ENCODE results near the gene ENPP1. TPM values are rescaled to one million over a fixed set of nuclear protein-coding genes. Genes with fewer than 3 reads are reported as not detected.

ENPP1 gene
- total RNA-seq, 1 experiment from 2014 or later = 29.7 TPM

DNA sequence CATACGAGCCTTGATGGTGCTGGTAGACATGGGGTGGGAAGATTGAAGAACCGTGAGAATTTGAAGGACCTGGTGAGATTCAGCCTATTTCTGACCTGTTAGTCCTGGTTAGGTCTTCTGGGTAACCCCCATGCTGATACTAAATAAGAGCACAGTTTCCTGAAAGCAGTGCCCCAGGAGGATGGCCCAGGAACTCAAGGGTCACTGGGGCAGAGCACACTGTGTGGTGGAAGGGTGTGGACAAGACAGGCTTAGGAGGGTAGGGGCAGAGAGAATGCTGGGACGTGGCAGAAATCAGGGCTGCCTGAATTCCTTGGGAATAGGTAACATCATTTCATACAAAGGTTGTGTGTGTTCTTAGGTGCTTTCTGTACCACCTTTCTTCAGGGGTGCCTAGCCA, 31.9 kb upstream of the ENPP1 start (continued):
- TF ChIP-seq NFE2L1 (CRISPR knock-in tag; IDR thresholded peaks at IDR 0.05) (no peak), HMGXB4 (CRISPR knock-in tag; IDR thresholded peaks at IDR 0.05) (no peak), TP53 (CRISPR knock-in tag; IDR thresholded peaks at IDR 0.05) (no peak), MXD4 (CRISPR knock-in tag; IDR thresholded peaks at IDR 0.05; ENCODE audit: borderline replicate concordance) (no peak), ELF4 (CRISPR knock-in tag; IDR thresholded peaks at IDR 0.05; ENCODE audit: low read depth) (no peak), IRF1 (CRISPR knock-in tag; IDR thresholded peaks at IDR 0.05) (no peak), CREM (CRISPR knock-in tag; IDR thresholded peaks at IDR 0.05) (no peak)

- ChIA-PET CTCF (interaction anchor here (2.0 kb wide), 1 partner anchor 11 kb away, joined by 4 read pairs; no protein-coding TSS in a partner anchor), POLR2A (no interaction called here)
- Mint-ChIP-seq H3K9me3 (no peaks in the 10 kb centered on the region), H3K4me3 (no peak overlapping the region), H3K27ac (no peak overlapping the region), H3K4me1 (peaks cover 6% of the 10 kb centered on the region; the same call in 1 of the 2 replicates), H3K27me3 (ENCODE audit: low read depth) (peaks cover 44% of the 10 kb centered on the region), H3K36me3 (no peaks in the 10 kb centered on the region)
- DNase-seq (ENCODE audit: low spot score) (no peak), ATAC-seq (no peak)
- TF ChIP-seq, protein P1, sequence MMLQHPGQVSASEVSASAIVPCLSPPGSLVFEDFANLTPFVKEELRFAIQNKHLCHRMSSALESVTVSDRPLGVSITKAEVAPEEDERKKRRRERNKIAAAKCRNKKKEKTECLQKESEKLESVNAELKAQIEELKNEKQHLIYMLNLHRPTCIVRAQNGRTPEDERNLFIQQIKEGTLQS (CRISPR knock-in tag; conservative IDR thresholded peaks at IDR 0.05) = no peak
- TF ChIP-seq RELA (CRISPR knock-in tag; IDR thresholded peaks at IDR 0.05; ENCODE audit: borderline replicate concordance) (no peak), SOX15 (CRISPR knock-in tag; IDR thresholded peaks at IDR 0.05) (no peak), SP1 (CRISPR knock-in tag; conservative IDR thresholded peaks at IDR 0.05) (no peak), ZNF671 (CRISPR knock-in tag; IDR thresholded peaks at IDR 0.05) (no peak), RORB (CRISPR knock-in tag; IDR thresholded peaks at IDR 0.05) (no peak), SMAD4 (CRISPR knock-in tag; IDR thresholded peaks at IDR 0.05) (no peak), ARID4B (CRISPR knock-in tag; IDR thresholded peaks at IDR 0.05; ENCODE audit: borderline replicate concordance) (no peak), USF2 (CRISPR knock-in tag; IDR thresholded peaks at IDR 0.05) (no peak), CBFB (CRISPR knock-in tag; IDR thresholded peaks at IDR 0.05; ENCODE audit: low read depth) (no peak), NFATC4 (CRISPR knock-in tag; IDR thresholded peaks at IDR 0.05) (no peak)
- TF ChIP-seq, protein P2, sequence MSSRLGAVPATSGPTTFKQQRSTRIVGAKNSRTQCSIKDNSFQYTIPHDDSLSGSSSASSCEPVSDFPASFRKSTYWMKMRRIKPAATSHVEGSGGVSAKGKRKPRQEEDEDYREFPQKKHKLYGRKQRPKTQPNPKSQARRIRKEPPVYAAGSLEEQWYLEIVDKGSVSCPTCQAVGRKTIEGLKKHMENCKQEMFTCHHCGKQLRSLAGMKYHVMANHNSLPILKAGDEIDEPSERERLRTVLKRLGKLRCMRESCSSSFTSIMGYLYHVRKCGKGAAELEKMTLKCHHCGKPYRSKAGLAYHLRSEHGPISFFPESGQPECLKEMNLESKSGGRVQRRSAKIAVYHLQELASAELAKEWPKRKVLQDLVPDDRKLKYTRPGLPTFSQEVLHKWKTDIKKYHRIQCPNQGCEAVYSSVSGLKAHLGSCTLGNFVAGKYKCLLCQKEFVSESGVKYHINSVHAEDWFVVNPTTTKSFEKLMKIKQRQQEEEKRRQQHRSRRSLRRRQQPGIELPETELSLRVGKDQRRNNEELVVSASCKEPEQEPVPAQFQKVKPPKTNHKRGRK (CRISPR knock-in tag; IDR thresholded peaks at IDR 0.05; ENCODE audit: borderline replicate concordance) = no peak
- TF ChIP-seq, protein P3, sequence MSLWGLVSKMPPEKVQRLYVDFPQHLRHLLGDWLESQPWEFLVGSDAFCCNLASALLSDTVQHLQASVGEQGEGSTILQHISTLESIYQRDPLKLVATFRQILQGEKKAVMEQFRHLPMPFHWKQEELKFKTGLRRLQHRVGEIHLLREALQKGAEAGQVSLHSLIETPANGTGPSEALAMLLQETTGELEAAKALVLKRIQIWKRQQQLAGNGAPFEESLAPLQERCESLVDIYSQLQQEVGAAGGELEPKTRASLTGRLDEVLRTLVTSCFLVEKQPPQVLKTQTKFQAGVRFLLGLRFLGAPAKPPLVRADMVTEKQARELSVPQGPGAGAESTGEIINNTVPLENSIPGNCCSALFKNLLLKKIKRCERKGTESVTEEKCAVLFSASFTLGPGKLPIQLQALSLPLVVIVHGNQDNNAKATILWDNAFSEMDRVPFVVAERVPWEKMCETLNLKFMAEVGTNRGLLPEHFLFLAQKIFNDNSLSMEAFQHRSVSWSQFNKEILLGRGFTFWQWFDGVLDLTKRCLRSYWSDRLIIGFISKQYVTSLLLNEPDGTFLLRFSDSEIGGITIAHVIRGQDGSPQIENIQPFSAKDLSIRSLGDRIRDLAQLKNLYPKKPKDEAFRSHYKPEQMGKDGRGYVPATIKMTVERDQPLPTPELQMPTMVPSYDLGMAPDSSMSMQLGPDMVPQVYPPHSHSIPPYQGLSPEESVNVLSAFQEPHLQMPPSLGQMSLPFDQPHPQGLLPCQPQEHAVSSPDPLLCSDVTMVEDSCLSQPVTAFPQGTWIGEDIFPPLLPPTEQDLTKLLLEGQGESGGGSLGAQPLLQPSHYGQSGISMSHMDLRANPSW (CRISPR knock-in tag; conservative IDR thresholded peaks at IDR 0.05; ENCODE audit: low read depth) = no peak
- TF ChIP-seq, protein P4, sequence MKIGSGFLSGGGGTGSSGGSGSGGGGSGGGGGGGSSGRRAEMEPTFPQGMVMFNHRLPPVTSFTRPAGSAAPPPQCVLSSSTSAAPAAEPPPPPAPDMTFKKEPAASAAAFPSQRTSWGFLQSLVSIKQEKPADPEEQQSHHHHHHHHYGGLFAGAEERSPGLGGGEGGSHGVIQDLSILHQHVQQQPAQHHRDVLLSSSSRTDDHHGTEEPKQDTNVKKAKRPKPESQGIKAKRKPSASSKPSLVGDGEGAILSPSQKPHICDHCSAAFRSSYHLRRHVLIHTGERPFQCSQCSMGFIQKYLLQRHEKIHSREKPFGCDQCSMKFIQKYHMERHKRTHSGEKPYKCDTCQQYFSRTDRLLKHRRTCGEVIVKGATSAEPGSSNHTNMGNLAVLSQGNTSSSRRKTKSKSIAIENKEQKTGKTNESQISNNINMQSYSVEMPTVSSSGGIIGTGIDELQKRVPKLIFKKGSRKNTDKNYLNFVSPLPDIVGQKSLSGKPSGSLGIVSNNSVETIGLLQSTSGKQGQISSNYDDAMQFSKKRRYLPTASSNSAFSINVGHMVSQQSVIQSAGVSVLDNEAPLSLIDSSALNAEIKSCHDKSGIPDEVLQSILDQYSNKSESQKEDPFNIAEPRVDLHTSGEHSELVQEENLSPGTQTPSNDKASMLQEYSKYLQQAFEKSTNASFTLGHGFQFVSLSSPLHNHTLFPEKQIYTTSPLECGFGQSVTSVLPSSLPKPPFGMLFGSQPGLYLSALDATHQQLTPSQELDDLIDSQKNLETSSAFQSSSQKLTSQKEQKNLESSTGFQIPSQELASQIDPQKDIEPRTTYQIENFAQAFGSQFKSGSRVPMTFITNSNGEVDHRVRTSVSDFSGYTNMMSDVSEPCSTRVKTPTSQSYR (CRISPR knock-in tag; IDR thresholded peaks at IDR 0.05) = no peak
These were observed 30.8 kb upstream of the ENPP1 start for GRCh38 chr6:131776985-131777384.

All from WTC11 (cell line).